Testis (tissue), 3 donors: Measurements from ENCODE around the gene POLR2A. TPM values are rescaled to one million over a fixed set of nuclear protein-coding genes. Genes with fewer than 3 reads are reported as not detected.

Experiments used
- DNase-seq: peaks from one replicate; pipeline ENCODE4 v3.0.0-alpha.2; 2019
- H3K27ac ChIP-seq, 2 donors: fragments of 200-600 bp; sonication (generic); one replicate each; pipeline ENCODE4 v1.5.1; 2019
- H3K27me3 ChIP-seq: fragments of 200-600 bp; sonication (generic); one replicate; pipeline ENCODE4 v1.5.1; 2019
- H3K36me3 ChIP-seq: fragments of 200-600 bp; sonication (generic); one replicate; pipeline ENCODE4 v1.5.1; 2017; ENCODE audit warnings: low read depth; ENCODE audit errors: missing control alignments
- H3K4me1 ChIP-seq: fragments of 200-600 bp; sonication (generic); one replicate; pipeline ENCODE4 v1.5.1; 2019
- H3K4me3 ChIP-seq, 2 donors: fragments of 200-600 bp; sonication (generic); one replicate each; pipeline ENCODE4 v1.5.1; 2017 to 2019
- H3K9me3 ChIP-seq: fragments of 200-600 bp; sonication (generic); one replicate; pipeline ENCODE4 v1.5.1; 2017
- CTCF ChIP-seq, 3 experiments: fragments of 450-650 bp in 2 of 3; fragments of 200-600 bp in 1 of 3; sonication (generic) in 1 of 3; IDR thresholded peaks; one replicate each; pipeline ENCODE4 v1.5.1; 2016 to 2019; ENCODE audit warnings: antibody characterized with exemption in 3 of 3, mild to moderate bottlenecking in 2 of 3, moderate library complexity in 1 of 3
- POLR2A ChIP-seq: fragments of 450-650 bp; IDR thresholded peaks from one replicate; pipeline ENCODE4 v1.6.1; 2017; ENCODE audit warnings: antibody characterized with exemption, mild to moderate bottlenecking, moderate library complexity
- WGBS, 2 donors: methylation state at CpG; one replicate each; pipeline ENCODE4 v1.1.5; 2018; 5-methylcytosine and 5-hydroxymethylcytosine counted together
- intact Hi-C: fragments of 100-400 bp; cut with DNase I; formaldehyde crosslinking; loops from one replicate; pipeline ENCODE4 v1.15.1; 2023; ENCODE audit warnings: low total_unique reads
- polyA plus RNA-seq: library from polyadenylated mRNA; stranded (reverse); fragments of 350-450 nt; fragmentation: Illumina TruSeq; extraction: RNeasy Lipid Tissue Mini Kit (QIAGEN cat#74804); gene quantifications from one replicate; pipeline ENCODE4 v1.2.3, GENCODE V29; 2014; ENCODE audit warnings: low read depth, low replicate concordance; ENCODE audit not compliant: insufficient read depth
- total RNA-seq, 2 donors: library from RNA; depleted of rRNA; stranded (reverse); fragments of >200 nt; gene quantifications; one replicate each; pipeline ENCODE4 v1.2.3, GENCODE V29; 2016

POLR2A gene
- total and polyA plus RNA-seq, 3 donors from 2014 or later, result 175 to 391 (median 359) TPM

- Histone ChIP-seq H3K4me1 (peaks cover 29% of the 10 kb centered on the region), H3K9me3 (no peaks in the 10 kb centered on the region), H3K4me3 (no peak overlapping the region), H3K27ac (no peak overlapping the region), H3K36me3 (no peaks in the 10 kb centered on the region), H3K27me3 (no peaks in the 10 kb centered on the region)
- intact Hi-C loops, result no loop called here
- 86 to 97% methylated on average over 1 of the region's 1 CpG for WGBS, 2 donors
- DNase-seq, result no peak
- TF ChIP-seq POLR2A (no peak), CTCF (IDR thresholded peaks at IDR 0.05) (no peak)
These were observed 7.4 kb downstream of the POLR2A start for GRCh38 chr17:7491583-7491982.

- Histone ChIP-seq H3K36me3 (no peaks in the 10 kb centered on the region), H3K9me3 (no peaks in the 10 kb centered on the region), H3K27me3 (no peaks in the 10 kb centered on the region), H3K27ac (no peak overlapping the region), H3K4me3 (no peak overlapping the region), H3K4me1 (peaks cover 11% of the 10 kb centered on the region)
- no peak for DNase-seq
- no peak for TF ChIP-seq POLR2A
- no peak for TF ChIP-seq CTCF (IDR thresholded peaks at IDR 0.05)
- intact Hi-C loops, result no loop called here
- 79 to 86% methylated on average over 3 of the region's 3 CpGs for WGBS, 2 donors
These were observed 9.8 kb downstream of the POLR2A start for GRCh38 chr17:7493941-7494340.

GRCh38 chr17:7495906-7496434 is 11.8 kb downstream of the POLR2A start:
- no peaks in the 10 kb centered on the region for H3K4me1 ChIP-seq
- H3K36me3 ChIP-seq, result peaks cover 4% of the 10 kb centered on the region
- no peak for TF ChIP-seq CTCF (IDR thresholded peaks at IDR 0.05)
- no peak for TF ChIP-seq POLR2A
- H3K9me3 ChIP-seq, result no peaks in the 10 kb centered on the region
- intact Hi-C loops, result no loop called here
- DNase-seq, result no peak
- WGBS, 2 donors, result 79 to 84% methylated on average over 12 of the region's 12 CpGs
- no peak overlapping the region for H3K27ac ChIP-seq
- no peak overlapping the region for H3K4me3 ChIP-seq
- no peaks in the 10 kb centered on the region for H3K27me3 ChIP-seq

GRCh38 chr17:7496470-7497183 is 12.5 kb downstream of the POLR2A start:
- no peak for TF ChIP-seq POLR2A
- no peak for TF ChIP-seq CTCF (IDR thresholded peaks at IDR 0.05)
- intact Hi-C loops, result no loop called here
- Histone ChIP-seq H3K4me3 (no peak overlapping the region), H3K27ac (no peak overlapping the region), H3K9me3 (no peaks in the 10 kb centered on the region), H3K36me3 (peaks cover 4% of the 10 kb centered on the region), H3K27me3 (no peaks in the 10 kb centered on the region), H3K4me1 (no peaks in the 10 kb centered on the region)
- DNase-seq, result no peak
- WGBS, 2 donors, result 83% methylated on average over 10 to 20 of the region's 20 CpGs

- H3K9me3 ChIP-seq, result no peaks in the 10 kb centered on the region
- TF ChIP-seq CTCF (IDR thresholded peaks at IDR 0.05), result no peak
- TF ChIP-seq POLR2A, result no peak
- no peaks in the 10 kb centered on the region for H3K4me1 ChIP-seq
- peaks cover 8% of the 10 kb centered on the region for H3K36me3 ChIP-seq
- intact Hi-C loops, result no loop called here
- no peak overlapping the region for H3K27ac ChIP-seq
- no peak overlapping the region for H3K4me3 ChIP-seq
- no peak for DNase-seq
- no peaks in the 10 kb centered on the region for H3K27me3 ChIP-seq
- 92 to 94% methylated on average over 8 to 10 of the region's 10 CpGs for WGBS, 2 donors
These were observed 13.1 kb downstream of the POLR2A start for GRCh38 chr17:7497228-7497627.
